Duodenal mucosa (tissue), 2 donors: ENCODE results near the gene ARHGDIA.

Experiments
- H3K27ac ChIP-seq: one replicate; pipeline ENCODE4 v1.7.0; 2013; ENCODE audit warnings: low read depth, low read length
- H3K27me3 ChIP-seq, 2 donors: one replicate each; pipeline ENCODE4 v1.7.0; 2013; ENCODE audit warnings: low read length in 2 of 2, control low read depth in 1 of 2; ENCODE audit not compliant: insufficient read depth in 2 of 2, control insufficient read depth in 1 of 2
- H3K36me3 ChIP-seq, 2 donors: one replicate each; pipeline ENCODE4 v1.7.0; 2013; ENCODE audit warnings: low read length in 2 of 2, control low read depth in 1 of 2; ENCODE audit not compliant: insufficient read depth in 2 of 2, control insufficient read depth in 1 of 2
- H3K4me1 ChIP-seq, 2 donors: one replicate each; pipeline ENCODE4 v1.7.0; 2013; ENCODE audit warnings: low read length in 2 of 2, control low read depth in 1 of 2; ENCODE audit not compliant: insufficient read depth in 2 of 2, control insufficient read depth in 1 of 2
- H3K4me3 ChIP-seq, 2 donors: one replicate each; pipeline ENCODE4 v1.7.0; 2013; ENCODE audit warnings: low read length in 2 of 2, low read depth in 1 of 2
- H3K9ac ChIP-seq, 2 donors: one replicate each; pipeline ENCODE4 v1.7.0; 2013; ENCODE audit warnings: low read length in 2 of 2, low read depth in 1 of 2
- H3K9me3 ChIP-seq, 2 donors: one replicate each; pipeline ENCODE4 v1.7.0; 2013; ENCODE audit warnings: low read length in 2 of 2, control low read depth in 1 of 2; ENCODE audit not compliant: control insufficient read depth in 1 of 2

The ARHGDIA gene

DNA sequence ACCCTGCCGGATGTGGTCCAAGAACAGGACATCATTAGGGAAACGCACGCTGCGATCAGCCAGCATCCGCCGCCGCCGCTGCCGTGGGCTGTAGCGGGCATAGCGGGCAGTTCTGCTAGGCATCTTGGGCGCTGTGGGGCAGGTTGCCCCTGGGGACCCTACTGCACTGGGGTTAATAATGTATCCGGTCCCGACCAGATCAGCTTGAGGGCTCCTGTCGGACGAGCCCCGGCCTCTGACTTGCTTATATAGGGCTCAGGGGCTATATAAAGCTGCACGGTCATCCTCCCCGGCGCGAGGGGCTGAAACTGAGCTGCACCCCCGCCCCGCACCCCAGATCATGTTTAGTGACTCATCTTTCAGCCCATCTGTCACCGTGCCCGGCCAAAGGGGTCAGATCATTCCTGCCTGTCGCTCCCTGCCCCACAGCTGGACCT lies 36.3 kb downstream of the ARHGDIA start, which contains the start of gene PPP1R27:
PPP1R27 (minus strand) TSS at position 220 of the 437 bp plus-strand sequence; CDS start at position 123, 97 bp downstream.
- Histone ChIP-seq H3K9ac (peak within 1 kb of the TSS; percentile 69 to 81), H3K9me3 (no peaks in the 10 kb centered on the region), H3K27ac (peak within 1 kb of the TSS; percentile 92), H3K36me3 (no peaks in the 10 kb centered on the region), H3K4me1 (peaks cover 18 to 20% of the 10 kb centered on the region in 2 donors), H3K27me3 (no peaks in the 10 kb centered on the region), H3K4me3 (peak within 1 kb of the TSS in 1 of 2 donors; percentile 79)

DNA sequence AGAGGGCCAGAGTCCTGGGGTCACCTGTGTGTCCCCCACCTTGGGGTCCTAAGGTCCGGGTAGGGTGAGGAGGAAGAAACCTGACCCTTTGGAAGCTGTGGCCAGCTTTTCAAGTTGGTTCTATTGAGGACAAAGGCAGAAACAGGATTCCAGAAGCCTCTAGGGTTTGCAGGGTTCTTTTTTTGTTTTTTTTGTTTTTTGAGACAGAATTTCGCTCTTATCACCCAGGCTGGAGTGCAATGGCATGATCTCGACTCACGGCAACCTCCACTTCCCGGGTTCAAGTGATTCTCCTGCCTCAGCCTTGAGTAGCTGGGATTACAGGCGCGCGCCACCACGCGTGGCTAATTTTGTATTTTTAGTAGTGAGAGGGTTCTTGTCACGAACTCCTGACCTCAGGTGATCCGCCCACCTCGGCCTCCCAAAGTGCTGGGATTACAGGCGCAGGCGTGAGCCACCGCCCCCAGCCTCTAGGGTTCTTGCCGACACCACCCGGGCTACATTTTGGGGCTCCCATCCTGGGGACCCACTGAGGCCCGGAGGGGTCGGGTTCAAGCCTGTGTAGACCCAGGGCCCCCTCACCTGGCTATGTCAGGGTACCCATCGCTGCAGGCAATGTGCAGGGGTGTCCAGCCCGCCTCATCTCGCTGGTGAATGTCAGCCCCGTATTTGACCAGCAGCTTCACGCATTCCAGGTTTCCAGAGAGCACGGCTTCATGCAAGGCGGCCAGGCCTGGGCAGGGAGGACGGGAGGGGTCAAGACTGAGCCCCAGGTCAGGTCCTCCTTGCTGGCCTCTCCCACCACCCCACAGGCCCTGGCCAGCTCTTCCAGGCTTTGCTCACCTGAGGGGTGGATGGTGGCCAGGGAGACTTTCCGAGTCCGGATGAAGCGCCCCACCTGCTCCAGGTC lies 37.0 kb downstream of the ARHGDIA start:
- Histone ChIP-seq H3K27me3 (no peaks in the 10 kb centered on the region), H3K4me1 (peaks cover 18 to 20% of the 10 kb centered on the region in 2 donors), H3K9ac (peak overlapping the region; percentile 69 to 81), H3K27ac (peak overlapping the region; percentile 92), H3K36me3 (no peaks in the 10 kb centered on the region), H3K9me3 (no peaks in the 10 kb centered on the region), H3K4me3 (peak overlapping the region; percentile 77 to 79)

DNA sequence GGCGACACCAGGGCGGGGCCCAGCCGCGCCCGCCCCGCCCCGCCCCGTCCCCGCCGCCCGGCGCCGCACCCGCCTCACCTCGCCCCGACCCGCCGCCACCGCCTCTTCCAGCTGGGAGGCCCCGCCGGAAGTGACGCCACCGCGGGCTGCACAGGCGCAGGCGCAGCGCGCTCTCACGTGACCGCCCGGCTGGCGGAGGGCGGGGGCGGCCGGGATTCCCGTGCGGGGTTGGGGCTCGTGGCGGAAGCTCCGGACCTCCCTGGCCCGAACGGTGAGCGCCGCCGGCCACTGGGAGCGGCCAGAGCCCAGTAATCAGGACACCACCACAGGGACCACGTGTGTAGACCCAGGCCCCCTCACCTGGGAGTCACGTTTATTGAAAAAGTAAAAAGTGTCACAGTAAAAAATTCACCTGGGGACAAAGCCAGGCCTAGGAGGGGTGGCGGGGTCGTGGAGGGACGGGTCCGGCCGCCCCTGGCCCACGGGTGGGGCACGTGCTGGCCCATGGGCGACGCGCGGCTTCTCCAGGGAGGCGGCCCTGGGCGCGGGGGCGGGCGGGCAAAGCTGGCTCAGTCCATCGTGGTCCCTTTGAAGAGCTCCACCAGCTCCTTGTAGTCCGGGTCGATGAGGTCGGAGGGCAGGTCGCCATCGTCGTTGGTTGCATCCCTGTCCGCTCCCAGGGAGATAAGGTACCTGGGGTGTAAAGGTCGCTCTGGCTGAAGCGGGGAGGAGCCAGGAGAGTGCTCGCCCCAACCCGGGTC lies 37.8 kb downstream of the ARHGDIA start, which contains the start of gene MCRIP1:
MCRIP1 (minus strand) TSS at position 132 of the 761 bp plus-strand sequence. CDS start 8,785 bp downstream, outside the sequence.
- Histone ChIP-seq H3K27me3 (no peaks in the 10 kb centered on the region), H3K4me1 (peaks cover 18 to 20% of the 10 kb centered on the region in 2 donors), H3K9ac (peak within 1 kb of the TSS; percentile 88 to 92), H3K27ac (peak within 1 kb of the TSS; percentile 92), H3K36me3 (no peaks in the 10 kb centered on the region), H3K4me3 (peak within 1 kb of the TSS; percentile 79 to 87), H3K9me3 (no peaks in the 10 kb centered on the region)

DNA sequence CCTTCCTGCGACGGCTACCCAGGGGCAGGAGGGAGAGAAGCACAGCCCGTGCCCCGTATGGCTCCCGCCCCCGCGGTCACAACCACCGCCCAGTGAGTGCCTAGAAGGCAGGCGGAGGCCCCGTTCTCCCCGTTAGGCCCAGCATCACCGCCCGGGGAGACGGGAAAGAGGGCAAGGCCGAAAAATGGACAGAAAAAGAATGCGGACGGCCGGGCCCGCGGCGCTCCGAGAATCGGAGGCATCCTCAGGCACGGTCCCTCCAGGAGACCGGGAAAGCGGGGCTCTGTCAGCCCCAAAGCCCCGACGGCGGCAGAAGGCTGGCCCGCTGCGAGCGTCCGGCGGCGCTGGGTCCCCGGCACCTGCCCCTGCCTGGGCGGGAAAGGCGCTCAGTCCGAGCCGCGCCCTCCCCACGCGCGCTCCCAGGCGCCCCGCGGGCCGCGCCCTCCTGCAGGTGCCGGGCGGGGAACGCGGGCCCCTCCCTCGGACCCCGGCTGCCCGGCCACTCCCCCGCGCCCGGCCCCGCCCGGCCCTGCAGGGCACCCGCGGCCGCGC lies 38.5 kb downstream of the ARHGDIA start:
- Histone ChIP-seq H3K27me3 (no peaks in the 10 kb centered on the region), H3K36me3 (no peaks in the 10 kb centered on the region), H3K9me3 (no peaks in the 10 kb centered on the region), H3K4me3 (peak overlapping the region; percentile 71 to 87), H3K9ac (peak overlapping the region; percentile 88 to 92), H3K4me1 (peaks cover 18 to 20% of the 10 kb centered on the region in 2 donors), H3K27ac (peak overlapping the region; percentile 51)

DNA sequence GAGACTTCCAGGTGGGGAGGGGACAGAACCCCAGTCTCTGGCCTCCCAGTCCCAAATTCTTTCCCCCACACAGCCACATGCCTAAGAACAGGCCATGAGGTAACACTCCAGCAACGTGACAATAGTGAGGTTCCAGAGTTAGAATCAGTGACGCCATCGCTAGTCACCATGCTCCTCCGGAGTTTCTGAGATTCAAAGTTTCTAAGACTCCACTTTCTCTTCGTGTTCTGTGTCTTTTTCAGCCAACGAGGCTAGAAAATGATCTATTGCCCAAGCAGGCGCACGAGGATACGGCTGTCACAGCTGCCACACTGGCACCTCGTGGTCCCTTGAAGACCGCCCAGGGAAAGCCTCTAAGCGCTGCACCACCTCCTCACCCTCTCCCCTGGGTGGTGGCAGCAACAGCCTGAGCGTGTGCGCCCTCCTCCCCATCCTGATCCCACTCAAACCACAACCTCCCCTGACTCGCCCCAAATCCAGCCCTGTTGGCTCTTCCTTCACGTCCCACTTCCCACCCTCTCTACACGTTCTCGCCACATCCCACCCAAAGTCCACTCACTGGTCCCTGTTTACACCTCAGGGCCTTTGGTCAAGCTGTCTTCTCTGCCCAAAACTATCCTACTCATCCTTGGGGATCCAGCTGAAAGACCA lies 39.1 kb downstream of the ARHGDIA start:
- Histone ChIP-seq H3K4me1 (peaks cover 18 to 20% of the 10 kb centered on the region in 2 donors), H3K4me3 (peak overlapping the region; percentile 71 to 87), H3K9me3 (no peaks in the 10 kb centered on the region), H3K27ac (peak overlapping the region; percentile 51), H3K36me3 (no peaks in the 10 kb centered on the region), H3K27me3 (no peaks in the 10 kb centered on the region), H3K9ac (peak overlapping the region; percentile 88 to 92)

DNA sequence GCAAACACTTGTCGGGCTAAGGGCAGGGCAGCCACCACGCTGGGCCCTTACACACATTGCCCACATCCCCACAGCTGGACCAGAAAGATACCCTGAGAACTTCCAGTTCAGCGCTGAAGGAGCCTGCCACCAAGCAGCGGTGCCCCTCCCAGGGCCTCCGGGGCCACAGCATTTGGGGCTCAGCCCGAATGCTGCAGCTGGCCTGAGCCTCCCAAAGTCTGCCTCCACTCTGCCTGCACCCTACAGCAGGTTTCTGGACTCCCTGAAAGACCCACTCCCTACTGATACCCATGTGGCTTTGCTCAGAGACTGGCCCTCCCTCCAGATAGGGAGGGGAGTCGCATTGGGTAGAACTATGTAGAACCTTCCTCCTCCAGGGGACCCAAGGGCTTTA lies 39.6 kb downstream of the ARHGDIA start:
- peak overlapping the region; percentile 88 to 92 for H3K9ac ChIP-seq
- H3K9me3 ChIP-seq: no peaks in the 10 kb centered on the region
- H3K4me3 ChIP-seq: peak overlapping the region in 1 of 2 donors; percentile 87
- no peaks in the 10 kb centered on the region for H3K36me3 ChIP-seq
- H3K27me3 ChIP-seq: no peaks in the 10 kb centered on the region
- H3K4me1 ChIP-seq: peaks cover 18 to 20% of the 10 kb centered on the region in 2 donors
- H3K27ac ChIP-seq: no peak overlapping the region

DNA sequence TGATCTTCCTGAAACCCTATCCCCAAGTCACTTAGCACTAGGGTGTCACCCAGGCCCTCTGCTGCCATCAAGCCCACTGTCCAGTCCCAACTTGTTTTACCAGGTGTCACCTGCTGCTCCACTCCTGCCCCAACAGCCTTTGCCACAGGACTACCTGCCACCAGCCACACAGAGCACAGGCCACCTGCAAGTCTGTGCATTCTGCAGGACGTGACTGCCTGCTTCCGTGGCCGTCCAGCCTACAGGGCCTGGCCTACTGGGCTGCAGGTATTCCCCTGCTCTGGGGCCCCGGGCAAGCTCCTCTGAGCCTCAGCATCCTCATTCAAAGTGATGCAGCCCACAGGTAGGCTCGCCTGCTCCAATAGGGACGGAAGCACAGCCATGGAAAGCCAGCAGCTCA lies 41.3 kb downstream of the ARHGDIA start:
- Histone ChIP-seq H3K4me3 (no peak overlapping the region), H3K36me3 (no peaks in the 10 kb centered on the region), H3K9ac (no peak overlapping the region), H3K27ac (no peak overlapping the region), H3K9me3 (no peaks in the 10 kb centered on the region), H3K4me1 (peaks cover 18 to 20% of the 10 kb centered on the region in 2 donors), H3K27me3 (no peaks in the 10 kb centered on the region)

DNA sequence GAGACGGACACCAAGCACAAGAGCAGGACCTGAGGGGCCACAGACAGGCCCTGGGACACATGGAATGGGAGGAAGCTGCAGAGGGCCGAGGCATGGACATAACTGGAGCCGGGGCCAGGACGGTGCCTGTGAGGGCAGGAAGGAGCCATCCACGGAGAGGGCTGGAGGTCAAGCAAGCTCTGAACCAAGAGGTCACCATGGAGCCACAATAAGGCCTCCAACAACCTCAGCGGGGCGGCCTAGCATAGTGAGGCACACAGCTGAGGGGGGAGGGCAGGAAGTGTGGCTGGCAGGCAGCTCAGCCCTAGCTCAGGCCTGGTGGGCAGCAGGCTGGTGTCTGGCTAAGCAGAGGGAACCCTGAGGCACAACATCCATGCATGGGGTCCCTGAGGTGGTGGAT lies 42.5 kb downstream of the ARHGDIA start:
- H3K27me3 ChIP-seq: no peaks in the 10 kb centered on the region
- H3K9me3 ChIP-seq: no peaks in the 10 kb centered on the region
- no peaks in the 10 kb centered on the region for H3K36me3 ChIP-seq
- peaks cover 15% of the 10 kb centered on the region in 2 donors for H3K4me1 ChIP-seq
- H3K4me3 ChIP-seq: no peak overlapping the region
- no peak overlapping the region for H3K27ac ChIP-seq
- H3K9ac ChIP-seq: no peak overlapping the region

DNA sequence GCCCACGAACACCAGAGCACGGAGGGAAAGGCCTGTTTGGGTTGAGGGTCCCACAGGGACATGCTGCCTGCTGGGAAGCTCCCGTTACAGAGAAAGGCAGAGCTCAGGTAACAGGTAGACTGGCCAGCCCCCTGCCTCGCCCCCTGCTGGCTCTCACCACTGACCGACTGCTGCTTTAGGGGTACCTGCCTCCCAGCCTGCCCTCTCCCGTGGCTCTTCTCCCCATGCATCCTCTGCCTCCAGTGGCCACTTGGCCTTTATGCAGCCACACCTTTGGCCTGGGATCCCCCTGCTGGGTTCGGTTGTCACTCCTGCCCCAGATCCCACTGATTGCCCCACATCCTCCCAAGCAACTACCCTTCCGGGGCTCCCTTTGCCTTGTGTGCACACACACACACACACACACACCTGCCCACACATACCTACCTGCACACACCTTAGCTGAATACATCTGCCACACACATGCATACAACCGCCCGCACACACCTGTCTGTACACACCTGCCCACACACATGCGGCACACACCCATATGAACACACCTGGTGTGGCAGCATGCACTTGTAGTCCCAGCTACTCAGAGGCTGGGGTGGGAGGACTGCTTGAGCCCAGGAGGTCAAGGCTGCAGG lies 45.2 kb downstream of the ARHGDIA start:
- no peaks in the 10 kb centered on the region for H3K27me3 ChIP-seq
- no peak overlapping the region for H3K4me3 ChIP-seq
- no peaks in the 10 kb centered on the region for H3K36me3 ChIP-seq
- H3K4me1 ChIP-seq: peaks cover 15 to 17% of the 10 kb centered on the region in 2 donors
- H3K27ac ChIP-seq: no peak overlapping the region
- H3K9me3 ChIP-seq: no peaks in the 10 kb centered on the region
- H3K9ac ChIP-seq: no peak overlapping the region
